CMK (cell line): ENCODE measurements around the gene WDR72.
"Not testable (repeated sequence)": the region's sequence is repeated elsewhere in the genome, so short reads cannot be mapped to it uniquely, and the experiment has no call there.

Source experiments
- DNase-seq: peaks from one replicate; pipeline ENCODE4 v3.0.0-alpha.2; 2010; ENCODE audit warnings: low read depth

WDR72 gene

GRCh38 chr15:53695365-53695764, 64.1 kb downstream of the WDR72 start:
- no peak for DNase-seq

GRCh38 chr15:53694476-53694874, 65.0 kb downstream of the WDR72 start:
- no peak for DNase-seq

- no peak for DNase-seq
These were observed 65.6 kb downstream of the WDR72 start for GRCh38 chr15:53693729-53694475.

GRCh38 chr15:53684162-53684561, 75.3 kb downstream of the WDR72 start:
- not testable (repeated sequence) for DNase-seq

GRCh38 chr15:53681056-53681455, 78.4 kb downstream of the WDR72 start:
- DNase-seq = no peak

GRCh38 chr15:53675832-53676231, 83.6 kb downstream of the WDR72 start:
- no peak for DNase-seq

- no peak for DNase-seq
These were observed 87.9 kb downstream of the WDR72 start for GRCh38 chr15:53671545-53671944.

GRCh38 chr15:53670701-53671100, 88.8 kb downstream of the WDR72 start:
- no peak for DNase-seq

GRCh38 chr15:53665930-53666329, 93.5 kb downstream of the WDR72 start:
- no peak for DNase-seq

GRCh38 chr15:53658827-53659555, 100.5 kb downstream of the WDR72 start:
- no peak for DNase-seq

GRCh38 chr15:53658255-53658654, 101.2 kb downstream of the WDR72 start:
- no peak for DNase-seq

GRCh38 chr15:53648934-53649333, 110.5 kb downstream of the WDR72 start:
- DNase-seq = no peak

- no peak for DNase-seq
These were observed 114.8 kb downstream of the WDR72 start for GRCh38 chr15:53644660-53645059.

GRCh38 chr15:53634517-53635106, 124.9 kb downstream of the WDR72 start:
- no peak for DNase-seq

- no peak for DNase-seq
These were observed 132.2 kb downstream of the WDR72 start for GRCh38 chr15:53627279-53627678.

GRCh38 chr15:53625962-53626845, 133.3 kb downstream of the WDR72 start:
- DNase-seq = no peak

GRCh38 chr15:53625260-53625659, 134.2 kb downstream of the WDR72 start:
- DNase-seq = no peak

- DNase-seq = no peak
These were observed 141.0 kb downstream of the WDR72 start for GRCh38 chr15:53618461-53618860.

- DNase-seq = no peak
These were observed 148.1 kb downstream of the WDR72 start for GRCh38 chr15:53611145-53611920.

GRCh38 chr15:53591041-53591440, 168.4 kb downstream of the WDR72 start:
- no peak for DNase-seq

GRCh38 chr15:53590380-53590779, 169.1 kb downstream of the WDR72 start:
- no peak for DNase-seq
